OCI-LY3 (cell line): ENCODE data around the gene MLNR.

Source experiments
- CTCF ChIP-seq: fragments of 200-600, 300-600 bp; sonication (generic); IDR thresholded peaks from 2 replicates; pipeline ENCODE4 v1.5.1; 2014; ENCODE audit warnings: antibody characterized with exemption, low read length, low read depth
- EZH2phosphoT487 ChIP-seq: fragments of 200-600 bp; shearing (Covaris generic); IDR thresholded peaks from 2 replicates; pipeline ENCODE4 v1.6.1; 2018; ENCODE audit warnings: antibody characterized with exemption, mixed run types, low read depth

- TF ChIP-seq CTCF (no peak), EZH2phosphoT487 (no peak)
Measured at GRCh38 chr13:49265822-49266221, 45.7 kb downstream of the MLNR start.
